NCI-H2227 (cell line): Measurements from ENCODE around the gene DLEC1.
"Not testable (repeated sequence)": the region's sequence is repeated elsewhere in the genome, so short reads cannot be mapped to it uniquely, and the experiment has no call there.

Experiments
- DNase-seq: peaks from one replicate; lab custom pipeline; 2025; ENCODE audit not compliant: unreplicated experiment; lab: John Stamatoyannopoulos, UW

The DLEC1 gene

GRCh38 chr3:38017445-38018295 lies 21.3 kb upstream of the DLEC1 start:
- no peak for DNase-seq

- no peak for DNase-seq
Observed at GRCh38 chr3:38018296-38019266, 20.4 kb upstream of the DLEC1 start.

- no peak for DNase-seq
Observed at GRCh38 chr3:38019658-38020341, 19.2 kb upstream of the DLEC1 start.

- no peak for DNase-seq
Observed at GRCh38 chr3:38020342-38020726, 18.7 kb upstream of the DLEC1 start.

GRCh38 chr3:38021196-38021595 lies 17.8 kb upstream of the DLEC1 start:
- DNase-seq: no peak

- DNase-seq: no peak
Observed at GRCh38 chr3:38022301-38022700, 16.7 kb upstream of the DLEC1 start.

- no peak for DNase-seq
Observed at GRCh38 chr3:38022896-38023709, 15.9 kb upstream of the DLEC1 start.

GRCh38 chr3:38026856-38027255 lies 12.2 kb upstream of the DLEC1 start:
- DNase-seq: no peak

- no peak for DNase-seq
Observed at GRCh38 chr3:38027466-38028465, 11.2 kb upstream of the DLEC1 start.

- DNase-seq: no peak
Observed at GRCh38 chr3:38028621-38029361, 10.2 kb upstream of the DLEC1 start.

- peak; percentile 70 for DNase-seq
Observed at GRCh38 chr3:38029400-38030125, 9.4 kb upstream of the DLEC1 start, which contains the start of gene PLCD1. PLCD1 (minus strand) TSS chr3:38029642; CDS start chr3:38029539, 103 bp downstream.

GRCh38 chr3:38030126-38031021 lies 8.6 kb upstream of the DLEC1 start:
- no peak for DNase-seq

GRCh38 chr3:38031022-38031994 lies 7.7 kb upstream of the DLEC1 start:
- no peak for DNase-seq

GRCh38 chr3:38032328-38032865 lies 6.6 kb upstream of the DLEC1 start:
- DNase-seq: no peak

- DNase-seq: not testable (repeated sequence)
Observed at GRCh38 chr3:38033586-38033985, 5.4 kb upstream of the DLEC1 start.
